Measurements from ENCODE around the gene GLIPR1L1.
"Not testable (repeated sequence)": the region's sequence is repeated elsewhere in the genome, so short reads cannot be mapped to it uniquely, and the experiment has no call there.

GLIPR1L1 gene

DNA sequence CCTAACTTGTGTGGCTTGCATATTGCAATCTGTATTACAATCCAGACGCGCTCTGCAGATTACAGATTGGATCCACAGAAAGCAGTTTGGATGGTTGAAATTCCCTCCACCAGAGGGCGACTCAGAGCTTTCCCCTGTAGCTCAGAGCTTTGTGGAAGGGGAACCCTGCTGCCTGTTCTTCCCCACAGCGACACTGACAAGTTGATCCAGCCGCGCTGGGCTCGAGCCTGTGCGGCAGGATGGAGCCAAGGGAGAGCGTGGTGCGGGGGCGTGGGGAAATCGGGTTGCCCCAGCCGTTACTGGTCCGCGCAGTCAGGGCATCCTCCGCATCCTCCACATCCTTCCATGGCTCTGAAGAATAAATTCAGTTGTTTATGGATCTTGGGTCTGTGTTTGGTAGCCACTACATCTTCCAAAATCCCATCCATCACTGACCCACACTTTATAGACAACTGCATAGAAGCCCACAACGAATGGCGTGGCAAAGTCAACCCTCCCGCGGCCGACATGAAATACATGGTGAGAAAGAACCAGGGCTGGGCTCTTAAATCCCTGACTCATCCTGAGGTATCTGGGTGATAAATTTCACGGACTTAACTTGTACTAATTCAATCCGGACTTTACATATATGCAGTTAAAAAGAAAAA is at the start of gene GLIPR1L1:
Gene GLIPR1L1 (plus strand): TSS at position 287 of the 647 bp plus-strand sequence. CDS start 59 bp downstream, at position 346.
- DNase-seq: peak; percentile 81 to 83

DNA sequence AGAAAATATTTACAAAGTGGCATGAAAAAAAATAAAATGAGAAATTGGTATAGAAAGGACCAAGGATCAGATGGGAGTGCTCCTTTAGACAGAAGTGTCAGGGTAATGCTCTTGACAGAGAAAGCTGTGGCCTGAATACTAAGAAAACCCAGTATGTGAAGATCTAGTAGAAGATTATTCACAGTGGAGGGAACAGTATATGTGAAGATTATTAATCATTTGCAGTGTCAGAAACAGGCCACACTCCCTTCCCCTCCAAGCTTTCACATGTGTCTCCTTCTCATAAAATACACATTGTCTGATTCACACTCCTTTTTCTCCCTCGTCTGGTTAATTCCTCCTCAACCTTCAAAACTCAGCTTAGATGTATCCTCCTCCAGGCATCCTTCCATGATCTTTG is 45.6 kb upstream of the GLIPR1L1 start:
- no peak for DNase-seq

GRCh38 chr12:75289753-75290152 is 44.7 kb upstream of the GLIPR1L1 start:
- no peak for DNase-seq

DNA sequence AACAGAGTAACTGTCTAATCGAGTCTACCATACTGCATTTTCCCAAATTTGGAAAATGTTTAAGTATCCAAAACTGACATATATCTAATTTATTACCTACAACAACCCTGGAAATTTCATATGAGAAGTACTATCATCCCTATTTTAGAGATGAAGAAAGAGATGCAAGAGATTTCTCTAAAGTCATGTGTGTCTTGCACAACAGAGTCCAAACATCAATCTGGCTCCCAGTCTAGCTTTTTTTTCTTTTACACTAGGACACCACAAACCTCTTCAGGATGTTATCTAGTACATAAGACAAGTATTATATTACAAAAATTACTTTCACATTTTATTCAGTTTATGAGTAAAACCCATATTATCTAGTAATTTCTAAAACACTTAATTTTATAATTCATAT is 43.5 kb upstream of the GLIPR1L1 start:
- no peak for DNase-seq

DNA sequence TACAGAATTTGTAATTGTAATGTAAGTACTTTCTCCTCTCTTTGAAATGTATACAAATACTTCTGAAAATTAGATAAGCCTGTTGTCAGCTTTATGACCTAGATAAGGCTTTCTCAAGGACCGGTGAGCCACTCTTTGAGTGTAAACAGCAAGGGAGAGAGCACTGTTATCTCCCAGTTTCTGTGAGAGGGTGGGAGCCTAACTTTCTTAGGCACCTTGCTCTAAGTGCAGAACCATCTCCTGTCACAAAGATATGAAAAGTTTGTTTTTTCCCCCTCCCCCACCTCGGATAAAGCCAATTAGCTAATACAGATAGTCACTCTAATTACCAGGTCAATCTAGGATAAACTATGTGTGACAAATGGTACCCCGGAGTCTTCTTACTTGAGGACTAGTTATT is 40.1 kb upstream of the GLIPR1L1 start:
- DNase-seq: no peak

GRCh38 chr12:75294797-75295196 is 39.7 kb upstream of the GLIPR1L1 start:
- DNase-seq: no peak

GRCh38 chr12:75302225-75302624 is 32.2 kb upstream of the GLIPR1L1 start:
- no peak for DNase-seq

- DNase-seq: no peak
Observed at GRCh38 chr12:75302781-75303180, 31.7 kb upstream of the GLIPR1L1 start.

DNA sequence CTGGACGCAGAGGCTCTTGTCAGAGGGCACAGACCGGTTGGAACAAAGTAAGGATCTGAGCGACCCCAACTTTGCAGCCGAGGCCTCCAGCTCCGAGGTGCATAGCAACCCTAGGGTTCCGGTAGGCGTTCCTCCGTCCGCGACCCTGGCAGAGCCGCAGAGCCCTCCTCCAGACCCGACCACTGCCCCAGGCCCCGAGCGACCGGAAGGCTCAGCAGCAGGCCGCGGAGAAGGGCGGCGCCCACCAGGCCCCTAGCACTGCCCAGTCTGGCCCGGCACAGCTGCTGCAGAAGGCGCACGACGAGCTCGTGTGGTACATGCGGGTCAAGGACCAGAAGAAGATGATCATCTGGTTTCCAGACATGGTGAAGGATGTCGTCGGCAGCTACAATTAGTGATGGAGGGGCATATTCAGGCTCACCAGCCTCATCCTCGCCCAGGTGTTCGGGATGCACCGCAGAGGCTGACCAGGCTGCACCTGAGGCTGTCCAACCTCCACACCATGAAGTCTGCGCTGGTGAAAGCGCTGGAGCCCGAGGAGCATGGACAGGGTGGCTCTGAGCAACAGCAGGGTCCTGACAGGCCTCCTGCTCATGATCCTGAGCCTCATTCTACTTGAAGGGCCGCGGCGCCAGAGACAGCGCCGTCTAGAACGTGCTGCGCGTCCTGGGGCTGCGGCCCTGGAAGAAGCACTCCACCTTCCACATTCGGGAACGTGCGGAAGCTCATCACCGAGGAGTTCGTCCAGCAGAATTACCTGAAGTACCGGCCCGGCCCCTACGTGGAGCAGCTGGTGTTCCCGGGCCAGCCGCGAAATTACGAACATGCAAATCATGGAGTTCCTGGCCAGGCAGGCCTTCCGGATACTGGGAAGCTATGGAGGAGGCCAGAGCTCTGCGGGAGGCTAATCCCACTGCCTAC is 28.8 kb upstream of the GLIPR1L1 start:
- DNase-seq: no peak

- no peak for DNase-seq
Observed at GRCh38 chr12:75308279-75308678, 26.2 kb upstream of the GLIPR1L1 start.

GRCh38 chr12:75311369-75311768 is 23.1 kb upstream of the GLIPR1L1 start:
- DNase-seq: no peak

GRCh38 chr12:75315518-75315917 is 19.0 kb upstream of the GLIPR1L1 start:
- no peak for DNase-seq

DNA sequence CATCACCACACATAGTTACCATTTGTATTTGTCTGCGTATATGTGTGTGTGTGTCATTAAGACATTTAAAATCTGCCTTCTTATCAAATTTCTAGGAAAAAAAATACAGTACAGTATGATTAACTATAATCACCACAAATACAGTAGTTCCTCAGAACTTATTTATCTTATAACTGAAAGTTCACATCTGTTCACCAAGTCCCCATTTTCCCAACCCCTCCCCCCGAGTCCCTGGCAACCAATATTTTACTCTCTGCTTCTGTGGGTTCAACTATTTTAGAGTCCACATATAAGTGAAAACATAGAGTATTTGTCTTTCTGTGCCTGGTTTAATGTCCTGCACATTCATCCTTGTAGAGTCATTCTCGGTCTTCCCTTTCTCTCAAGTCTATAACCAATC is 16.7 kb upstream of the GLIPR1L1 start:
- DNase-seq: no peak

- no peak for DNase-seq
Observed at GRCh38 chr12:75322464-75322863, 12.0 kb upstream of the GLIPR1L1 start.

DNA sequence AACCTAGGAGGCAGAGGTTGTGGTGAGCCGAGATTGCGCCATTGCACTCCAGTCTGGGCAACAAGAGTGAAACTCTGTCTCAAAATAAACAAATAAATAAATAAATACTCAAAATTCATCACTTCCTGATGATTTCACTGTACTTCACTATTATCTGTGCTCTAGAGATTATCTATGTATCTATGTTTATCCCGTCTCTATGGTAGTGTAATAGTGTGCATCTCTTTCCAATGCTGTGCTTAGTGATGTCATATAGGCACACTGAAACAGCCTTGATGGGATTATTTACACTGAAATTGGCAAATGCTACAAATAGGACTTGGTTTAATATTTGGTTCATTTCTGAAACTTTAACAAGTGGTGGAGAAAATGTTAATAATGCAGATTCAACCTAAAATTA is 10.8 kb upstream of the GLIPR1L1 start:
- no peak for DNase-seq

GRCh38 chr12:75327642-75328041 is 6.8 kb upstream of the GLIPR1L1 start:
- DNase-seq: no peak

DNA sequence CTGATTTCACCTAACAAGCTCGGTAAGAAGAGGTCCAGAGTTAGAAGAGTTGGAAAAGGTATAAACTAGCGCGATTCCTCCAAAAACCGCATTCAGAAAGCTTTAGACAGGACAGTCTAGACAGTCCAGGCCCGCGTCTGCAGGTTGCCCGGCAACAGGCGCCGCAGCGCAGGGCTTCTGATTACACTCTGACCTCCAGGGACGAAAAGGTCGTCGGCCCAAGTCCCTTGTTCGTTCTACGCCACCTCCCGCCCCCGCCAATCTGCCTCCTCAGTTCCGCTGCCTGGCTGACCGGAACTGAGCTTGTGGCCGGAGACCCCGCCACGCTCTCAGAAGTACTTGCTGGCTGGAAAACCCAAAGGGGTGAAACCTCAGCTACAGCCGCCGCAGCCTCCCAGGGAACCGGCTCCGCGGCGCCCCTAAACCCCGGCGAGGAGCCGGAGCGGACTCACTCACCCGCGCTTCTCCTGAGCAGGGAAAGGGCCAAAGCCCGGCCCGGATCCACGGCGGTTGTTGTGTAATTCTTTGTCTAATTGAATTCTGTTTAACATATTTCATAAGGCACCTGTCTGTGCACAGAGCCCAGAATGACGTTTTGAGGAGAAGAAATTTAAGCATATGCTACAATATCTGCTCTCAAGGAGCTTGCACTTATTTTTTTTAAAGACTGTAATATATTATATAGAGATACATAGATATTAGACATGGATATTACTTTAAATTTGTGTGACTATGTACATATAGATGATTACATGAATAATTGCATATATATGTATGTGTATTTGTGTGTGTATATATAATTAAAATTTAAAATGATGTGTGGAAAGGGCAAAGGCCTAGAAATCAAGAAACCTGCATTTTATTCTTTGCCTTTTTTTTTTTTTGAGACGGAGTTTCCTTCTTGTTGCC is 4.3 kb upstream of the GLIPR1L1 start, which contains the start of gene CAPS2:
Gene CAPS2 (minus strand): TSS at position 407 of the 909 bp plus-strand sequence. CDS start 3,826 bp downstream, outside the sequence.
- peak; percentile 49 to 65 for DNase-seq

DNA sequence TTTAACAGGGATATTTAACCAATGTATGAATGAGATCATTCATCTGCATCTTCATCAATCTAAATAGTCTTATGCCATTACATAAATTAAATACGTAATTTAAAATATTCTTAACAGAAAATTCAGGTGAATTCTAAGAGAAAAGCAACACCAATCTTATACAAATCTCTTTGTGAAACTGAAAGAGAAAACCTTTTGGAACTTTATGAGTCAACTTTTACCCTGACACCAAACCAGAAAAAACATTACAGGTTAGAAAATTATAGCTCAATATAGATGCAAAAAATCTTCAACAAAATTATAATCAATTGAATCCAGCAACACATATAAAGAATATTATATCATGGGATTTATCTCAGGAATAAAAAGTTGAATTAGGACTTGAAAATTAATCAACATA is 3.4 kb downstream of the GLIPR1L1 start:
- DNase-seq: no peak

DNA sequence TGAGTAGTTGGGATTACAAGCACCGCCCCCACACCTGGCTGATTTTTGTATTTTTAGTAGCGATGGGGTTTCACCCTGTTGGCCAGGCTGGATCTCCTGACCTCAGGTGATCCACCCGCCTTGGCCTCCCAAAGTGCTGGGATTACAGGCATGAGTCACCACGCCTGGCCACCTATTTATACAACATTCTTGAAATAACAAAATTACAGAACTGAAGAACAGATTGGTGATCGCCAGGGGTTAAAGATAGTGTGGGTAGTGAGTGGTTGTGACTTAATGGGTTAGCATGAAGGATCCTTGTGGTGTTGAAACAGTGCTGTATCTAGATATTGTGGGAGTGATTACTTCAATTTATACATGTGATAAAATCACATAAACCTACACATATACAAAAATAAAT is 7.4 kb downstream of the GLIPR1L1 start:
- no peak for DNase-seq

- no peak for DNase-seq
Observed at GRCh38 chr12:75345531-75345930, 11.1 kb downstream of the GLIPR1L1 start.

DNA sequence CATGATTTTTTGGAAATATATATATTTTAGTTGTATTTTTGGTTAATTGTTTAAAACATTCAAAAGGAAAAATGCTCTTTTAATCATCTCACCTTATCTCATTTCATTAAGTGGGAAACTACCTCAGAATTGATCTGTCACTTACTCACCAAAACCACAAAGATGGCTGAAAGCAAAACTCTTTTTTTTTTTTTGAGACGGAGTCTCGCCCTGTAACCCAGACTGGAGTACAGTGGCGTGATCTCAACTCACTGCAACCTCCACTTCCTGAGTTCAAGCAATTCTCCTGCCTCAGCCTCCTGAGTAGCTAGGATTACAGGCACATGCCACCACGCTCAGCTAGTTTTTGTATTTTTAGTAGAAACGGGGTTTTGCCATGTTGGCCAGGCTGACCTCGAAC is 11.7 kb downstream of the GLIPR1L1 start:
- not testable (repeated sequence) for DNase-seq

GRCh38 chr12:75349946-75350345 is 15.5 kb downstream of the GLIPR1L1 start:
- no peak for DNase-seq

- no peak for DNase-seq
Observed at GRCh38 chr12:75350413-75350812, 15.9 kb downstream of the GLIPR1L1 start.
